Body of pancreas (tissue), 4 donors: Measurements from ENCODE around the gene FUCA2. TPM values are rescaled to one million over a fixed set of nuclear protein-coding genes. Genes with fewer than 3 reads are reported as not detected.

ENCODE experiments used
- ATAC-seq: fragments of 150-250 bp; one replicate; pipeline ENCODE4 v1.9.1; 2016
- DNase-seq, 4 donors: peaks; one replicate each; pipeline ENCODE4 v3.0.0-alpha.2; 2019
- H3K27ac ChIP-seq, 4 donors: fragments of 200-600 bp; sonication (generic); 1 replicate in 3 of 4; 2 replicates in 1 of 4; pipeline versions ENCODE4 v1.5.1 to v1.6.1; 2016 to 2019; ENCODE audit warnings: mild to moderate bottlenecking in 1 of 4, mixed read lengths in 1 of 4, moderate library complexity in 1 of 4
- H3K27me3 ChIP-seq, 2 donors: fragments of 200-600 bp; sonication (generic); one replicate each; pipeline ENCODE4 v1.6.0; 2016; ENCODE audit warnings: mild to moderate bottlenecking in 1 of 2
- H3K36me3 ChIP-seq, 2 donors: fragments of 200-600 bp; sonication (generic); replicated peaks in 1 of 2; 2 replicates each; pipeline ENCODE4 v1.5.1; 2016; ENCODE audit warnings: low read depth in 2 of 2; ENCODE audit not compliant: insufficient read depth in 1 of 2
- H3K4me1 ChIP-seq: fragments of 200-600 bp; sonication (generic); one replicate; pipeline ENCODE4 v1.6.0; 2016
- H3K4me3 ChIP-seq, 2 donors: fragments of 200-600 bp; sonication (generic); 1 replicate in 1 of 2; 2 replicates in 1 of 2; pipeline ENCODE4 v1.5.1; 2016 to 2019
- H3K9me3 ChIP-seq, 3 donors: fragments of 200-600 bp; sonication (generic); 1 replicate in 2 of 3; 2 replicates in 1 of 3; pipeline ENCODE4 v1.5.1; 2016
- POLR2A ChIP-seq, 3 donors: fragments of 450-650 bp; IDR thresholded peaks; one replicate each; pipeline ENCODE4 v1.6.1; 2016; ENCODE audit warnings: antibody characterized with exemption in 3 of 3, mild to moderate bottlenecking in 2 of 3
- WGBS, 2 donors: methylation state at CpG; one replicate each; pipeline ENCODE4 v1.1.5; 2017; 5-methylcytosine and 5-hydroxymethylcytosine counted together
- intact Hi-C: fragments of 100-400 bp; cut with DNase I; formaldehyde crosslinking; loops from one replicate; pipeline ENCODE4 v1.15.1; 2023
- total RNA-seq, 2 donors: library from RNA; depleted of rRNA; stranded (reverse); fragments of >200 nt; gene quantifications; one replicate each; pipeline ENCODE4 v1.1.0, GENCODE V29; 2016
- TF ChIP-seq, protein P1 (sequence below), 7 experiments: fragments of 450-650 bp in 4 of 7; fragments of 200-600 bp in 3 of 7; sonication (generic) in 3 of 7; IDR thresholded peaks; one replicate each; pipeline ENCODE4 v1.5.1; 2016 to 2019; ENCODE audit warnings: antibody characterized with exemption in 7 of 7

FUCA2 gene
- total RNA-seq, 2 donors from 2014 or later = 15.3 to 83.1 TPM

DNA sequence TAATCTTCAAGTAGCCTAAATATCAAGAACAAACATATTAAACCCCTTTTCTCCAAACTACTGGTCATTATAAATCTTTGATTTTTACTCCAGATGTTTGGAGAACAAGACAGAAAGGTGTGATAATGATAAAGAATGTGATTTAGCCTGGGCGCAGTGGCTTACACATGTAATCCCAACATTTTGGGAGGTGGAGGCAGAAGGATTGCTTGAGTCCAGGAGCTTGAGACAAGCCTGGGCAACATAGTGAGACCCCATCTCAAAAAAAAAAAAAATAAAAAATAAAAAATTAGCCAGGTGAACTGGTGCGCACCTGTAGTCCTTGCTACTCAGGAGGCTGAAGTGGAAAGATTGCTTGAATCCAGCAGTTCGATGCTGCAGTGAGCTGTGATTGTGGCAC, 35.1 kb upstream of the FUCA2 start:
- TF ChIP-seq, protein P1, sequence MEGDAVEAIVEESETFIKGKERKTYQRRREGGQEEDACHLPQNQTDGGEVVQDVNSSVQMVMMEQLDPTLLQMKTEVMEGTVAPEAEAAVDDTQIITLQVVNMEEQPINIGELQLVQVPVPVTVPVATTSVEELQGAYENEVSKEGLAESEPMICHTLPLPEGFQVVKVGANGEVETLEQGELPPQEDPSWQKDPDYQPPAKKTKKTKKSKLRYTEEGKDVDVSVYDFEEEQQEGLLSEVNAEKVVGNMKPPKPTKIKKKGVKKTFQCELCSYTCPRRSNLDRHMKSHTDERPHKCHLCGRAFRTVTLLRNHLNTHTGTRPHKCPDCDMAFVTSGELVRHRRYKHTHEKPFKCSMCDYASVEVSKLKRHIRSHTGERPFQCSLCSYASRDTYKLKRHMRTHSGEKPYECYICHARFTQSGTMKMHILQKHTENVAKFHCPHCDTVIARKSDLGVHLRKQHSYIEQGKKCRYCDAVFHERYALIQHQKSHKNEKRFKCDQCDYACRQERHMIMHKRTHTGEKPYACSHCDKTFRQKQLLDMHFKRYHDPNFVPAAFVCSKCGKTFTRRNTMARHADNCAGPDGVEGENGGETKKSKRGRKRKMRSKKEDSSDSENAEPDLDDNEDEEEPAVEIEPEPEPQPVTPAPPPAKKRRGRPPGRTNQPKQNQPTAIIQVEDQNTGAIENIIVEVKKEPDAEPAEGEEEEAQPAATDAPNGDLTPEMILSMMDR (IDR thresholded peaks at IDR 0.05) = no peak
- no peak for TF ChIP-seq POLR2A (IDR thresholded peaks at IDR 0.05)
- H3K4me3 ChIP-seq = no peak overlapping the region
- H3K4me1 ChIP-seq = no peaks in the 10 kb centered on the region
- no peaks in the 10 kb centered on the region for H3K36me3 ChIP-seq
- WGBS, 2 donors = 95 to 97% methylated on average over 3 of the region's 3 CpGs
- no peaks in the 10 kb centered on the region for H3K27me3 ChIP-seq
- H3K27ac ChIP-seq = no peak overlapping the region
- H3K9me3 ChIP-seq = no peaks in the 10 kb centered on the region
- ATAC-seq (no peak), DNase-seq (no peak)
- intact Hi-C loops = no loop called here

DNA sequence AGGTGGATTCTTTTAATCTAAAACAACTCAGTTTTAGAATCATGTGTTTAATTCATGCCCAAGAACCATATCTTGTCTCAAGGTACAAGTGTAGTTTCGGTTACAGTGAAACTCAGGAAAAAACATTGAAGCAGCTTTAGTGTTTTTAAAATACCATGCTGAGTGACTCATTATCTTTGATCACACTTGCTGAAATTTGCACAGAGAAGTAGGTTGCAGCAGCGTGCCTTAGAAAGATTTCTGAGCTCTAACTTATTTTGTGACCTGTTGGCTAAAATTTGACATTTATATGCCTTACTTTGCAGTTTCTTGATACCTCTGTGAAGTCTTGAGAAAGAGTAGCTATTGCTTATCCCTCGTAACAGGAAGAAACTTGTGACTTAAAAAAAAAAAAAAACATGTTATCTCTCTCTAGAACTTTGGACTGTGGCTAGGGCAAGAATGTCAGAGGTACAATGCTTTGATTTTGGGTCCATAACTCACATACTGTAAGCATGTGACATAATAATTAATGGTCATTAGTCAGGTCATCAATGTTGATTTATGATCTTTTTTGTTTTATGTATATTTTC, 34.5 kb upstream of the FUCA2 start:
- no peak overlapping the region for H3K27ac ChIP-seq

DNA sequence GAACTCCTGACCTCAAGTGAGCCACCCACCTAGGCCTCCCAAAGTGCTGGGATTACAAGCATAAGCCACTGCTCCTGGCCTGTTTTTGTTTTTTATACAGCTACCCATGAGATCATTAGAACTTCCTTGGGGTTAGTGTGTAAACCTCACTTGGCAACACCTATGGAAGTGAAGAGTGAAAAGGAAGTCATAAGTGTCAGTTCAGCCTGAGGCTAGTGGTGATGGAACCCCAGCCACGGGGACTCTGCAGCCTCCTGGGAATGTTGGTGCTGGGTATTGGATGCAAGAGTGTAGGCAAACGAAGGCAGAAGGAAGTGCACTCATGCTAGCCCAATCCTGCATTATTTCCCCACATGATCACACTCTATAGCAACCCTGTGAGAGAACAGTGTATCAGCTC, 33.6 kb upstream of the FUCA2 start:
- H3K9me3 ChIP-seq = no peaks in the 10 kb centered on the region
- H3K36me3 ChIP-seq = no peaks in the 10 kb centered on the region
- DNase-seq = no peak
- H3K27me3 ChIP-seq = no peaks in the 10 kb centered on the region
- TF ChIP-seq, protein P1 (IDR thresholded peaks at IDR 0.05) = no peak
- TF ChIP-seq POLR2A (IDR thresholded peaks at IDR 0.05) = no peak
- no peak overlapping the region for H3K27ac ChIP-seq
- H3K4me1 ChIP-seq = no peaks in the 10 kb centered on the region
- H3K4me3 ChIP-seq = no peak overlapping the region
- ATAC-seq = no peak
- 47 to 79% methylated on average over 2 of the region's 2 CpGs for WGBS, 2 donors
- intact Hi-C loops = no loop called here

More for the DNA sequence above, 34.5 kb upstream of the FUCA2 start:
- TF ChIP-seq, protein P1 (IDR thresholded peaks at IDR 0.05) = no peak
- TF ChIP-seq POLR2A (IDR thresholded peaks at IDR 0.05) = no peak
- no peaks in the 10 kb centered on the region for H3K9me3 ChIP-seq
- H3K4me1 ChIP-seq = no peaks in the 10 kb centered on the region
- WGBS, 2 donors = 71 to 74% methylated on average over 3 of the region's 3 CpGs
- no peak overlapping the region for H3K4me3 ChIP-seq
- DNase-seq (no peak), ATAC-seq (no peak)
- no peaks in the 10 kb centered on the region for H3K36me3 ChIP-seq
- H3K27me3 ChIP-seq = no peaks in the 10 kb centered on the region
- intact Hi-C loops = no loop called here

DNA sequence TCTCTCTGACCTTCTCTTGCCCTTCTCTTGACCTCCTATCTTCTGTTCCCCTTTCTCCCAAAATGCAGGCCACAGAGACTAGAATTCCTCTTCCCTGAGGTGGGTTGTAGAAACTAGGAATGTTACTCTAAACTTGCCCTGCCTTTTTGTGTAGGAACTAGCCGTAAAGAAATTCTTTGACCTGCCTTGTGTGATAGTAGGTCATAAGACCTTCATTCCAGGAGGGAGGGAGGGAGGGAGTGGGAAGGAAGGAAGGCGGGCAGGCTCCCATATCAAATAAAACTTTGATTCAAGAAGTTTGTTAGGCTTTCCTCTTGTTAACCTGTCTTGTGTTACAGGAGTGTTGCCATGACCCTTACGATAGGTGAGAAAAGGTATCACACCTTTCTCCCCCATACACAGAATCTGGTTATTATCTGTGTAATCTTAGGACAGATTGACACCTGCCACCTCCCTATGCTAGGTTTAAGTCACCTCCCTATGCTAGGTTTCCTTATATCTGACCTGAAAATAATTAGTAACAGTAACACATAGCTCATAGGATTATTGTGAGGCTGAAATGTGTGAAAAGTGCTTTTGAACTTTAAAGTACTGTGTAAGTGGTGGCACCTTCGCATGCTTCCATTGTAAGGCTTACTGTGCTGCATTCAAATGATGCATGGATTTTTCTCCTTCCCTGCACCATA, 32.6 kb upstream of the FUCA2 start:
- Histone ChIP-seq H3K9me3 (no peaks in the 10 kb centered on the region), H3K4me3 (no peak overlapping the region), H3K27ac (no peak overlapping the region), H3K27me3 (no peaks in the 10 kb centered on the region), H3K36me3 (no peaks in the 10 kb centered on the region), H3K4me1 (no peaks in the 10 kb centered on the region)
- no peak for ATAC-seq
- 83 to 87% methylated on average over 4 of the region's 4 CpGs for WGBS, 2 donors
- TF ChIP-seq, protein P1 (IDR thresholded peaks at IDR 0.05) = no peak
- no peak for TF ChIP-seq POLR2A (IDR thresholded peaks at IDR 0.05)
- intact Hi-C loops = no loop called here
- no peak for DNase-seq

DNA sequence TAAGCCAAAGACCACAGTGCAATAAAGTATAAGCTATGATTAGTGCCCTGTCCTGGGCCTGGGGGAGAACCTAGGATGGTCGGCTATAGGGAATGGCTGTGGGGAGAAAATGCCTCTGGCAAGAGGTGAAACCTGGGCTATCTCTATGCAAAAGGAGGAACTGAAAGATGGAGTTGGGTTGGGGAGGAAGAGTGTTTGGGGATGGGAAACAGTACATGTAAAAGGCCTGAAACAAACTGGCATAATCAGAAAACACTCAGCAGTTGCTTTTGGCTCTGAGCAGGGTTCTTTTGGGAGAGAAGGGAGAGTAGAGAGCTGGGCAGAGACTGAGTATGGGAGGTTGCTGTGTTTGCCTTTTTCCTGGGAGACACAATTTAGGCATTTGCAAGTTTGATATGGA, 31.9 kb upstream of the FUCA2 start:
- no peak for DNase-seq
- TF ChIP-seq POLR2A (IDR thresholded peaks at IDR 0.05) = no peak
- TF ChIP-seq, protein P1 (IDR thresholded peaks at IDR 0.05) = no peak
- Histone ChIP-seq H3K4me1 (no peaks in the 10 kb centered on the region), H3K9me3 (no peaks in the 10 kb centered on the region), H3K27ac (no peak overlapping the region), H3K36me3 (no peaks in the 10 kb centered on the region), H3K4me3 (no peak overlapping the region), H3K27me3 (no peaks in the 10 kb centered on the region)
- intact Hi-C loops = no loop called here
- ATAC-seq = no peak
- WGBS, 2 donors = 82 to 92% methylated on average over 1 of the region's 1 CpG
